ENCODE measurements around the gene VWA5B2. TPM values are rescaled to one million over a fixed set of nuclear protein-coding genes. Genes with fewer than 3 reads are reported as not detected.

VWA5B2 gene
- total RNA-seq, 4 donors from 2014 or later = not detected

DNA sequence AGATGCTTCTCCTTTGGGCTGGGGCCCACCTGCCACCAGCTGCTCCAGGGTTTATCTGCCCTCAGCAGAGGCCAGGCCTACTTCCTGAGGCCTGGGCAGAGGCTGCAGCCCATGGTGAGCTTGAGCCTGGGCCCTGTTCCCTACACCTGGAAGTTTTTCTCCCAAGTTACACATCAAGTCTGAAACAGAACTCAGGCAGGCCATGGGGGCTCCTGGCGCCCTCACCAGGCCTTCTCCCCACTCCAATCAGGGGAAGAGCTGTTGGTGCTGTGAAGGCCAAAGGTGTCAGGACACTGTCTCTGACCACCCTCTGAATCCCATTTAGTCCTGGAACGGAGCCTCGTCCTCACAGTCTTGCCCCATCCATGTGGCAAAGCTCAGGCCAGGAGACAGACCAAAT lies 7.3 kb downstream of the VWA5B2 start:
- Histone ChIP-seq H3K9me3 (no peaks in the 10 kb centered on the region), H3K27ac (no peak overlapping the region), H3K4me1 (no peaks in the 10 kb centered on the region), H3K4me3 (no peak overlapping the region), H3K27me3 (peaks cover 4 to 9% (median 7%) of the 10 kb centered on the region in 3 donors), H3K36me3 (no peaks in the 10 kb centered on the region)
- in situ Hi-C loops (cut with MboI; ENCODE audit: low sequenced_read_pairs in 4 of 4) (loop anchor here in 2 of 4 donors (25.0 kb wide), 2 partner anchors 99 to 349 kb away; partner anchors contain the start of genes EIF2B5 (in 1 of the 2) and PARL (in 1 of the 2)), intact Hi-C loops (cut with DNase I; ENCODE audit: low total_unique reads) (no loop called here)
- DNase-seq (no peak), ATAC-seq (no peak)
- TF ChIP-seq POLR2A (IDR thresholded peaks at IDR 0.05) = no peak
- TF ChIP-seq, protein P1, sequence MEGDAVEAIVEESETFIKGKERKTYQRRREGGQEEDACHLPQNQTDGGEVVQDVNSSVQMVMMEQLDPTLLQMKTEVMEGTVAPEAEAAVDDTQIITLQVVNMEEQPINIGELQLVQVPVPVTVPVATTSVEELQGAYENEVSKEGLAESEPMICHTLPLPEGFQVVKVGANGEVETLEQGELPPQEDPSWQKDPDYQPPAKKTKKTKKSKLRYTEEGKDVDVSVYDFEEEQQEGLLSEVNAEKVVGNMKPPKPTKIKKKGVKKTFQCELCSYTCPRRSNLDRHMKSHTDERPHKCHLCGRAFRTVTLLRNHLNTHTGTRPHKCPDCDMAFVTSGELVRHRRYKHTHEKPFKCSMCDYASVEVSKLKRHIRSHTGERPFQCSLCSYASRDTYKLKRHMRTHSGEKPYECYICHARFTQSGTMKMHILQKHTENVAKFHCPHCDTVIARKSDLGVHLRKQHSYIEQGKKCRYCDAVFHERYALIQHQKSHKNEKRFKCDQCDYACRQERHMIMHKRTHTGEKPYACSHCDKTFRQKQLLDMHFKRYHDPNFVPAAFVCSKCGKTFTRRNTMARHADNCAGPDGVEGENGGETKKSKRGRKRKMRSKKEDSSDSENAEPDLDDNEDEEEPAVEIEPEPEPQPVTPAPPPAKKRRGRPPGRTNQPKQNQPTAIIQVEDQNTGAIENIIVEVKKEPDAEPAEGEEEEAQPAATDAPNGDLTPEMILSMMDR (IDR thresholded peaks at IDR 0.05 in 4 of 5, conservative IDR thresholded peaks at IDR 0.05 in 1 of 5) = no peak

DNA sequence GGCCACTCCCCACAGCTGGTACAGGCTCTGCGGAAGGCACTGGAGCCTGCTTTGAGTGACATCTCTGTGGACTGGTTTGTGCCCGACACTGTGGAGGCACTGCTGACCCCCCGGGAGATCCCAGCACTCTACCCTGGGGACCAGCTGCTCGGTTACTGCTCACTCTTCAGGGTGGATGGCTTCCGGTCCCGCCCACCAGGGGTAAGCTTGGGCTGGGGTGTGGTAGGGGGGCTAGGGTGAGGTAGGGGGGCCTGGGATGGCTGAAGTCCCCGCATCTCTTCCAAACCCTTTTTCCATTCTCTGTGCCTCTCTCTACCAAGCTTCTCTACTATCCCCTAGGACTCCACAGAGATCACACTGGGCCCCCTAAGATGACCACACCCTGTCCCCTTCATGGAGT lies 7.8 kb downstream of the VWA5B2 start:
- TF ChIP-seq, protein P1 (IDR thresholded peaks at IDR 0.05 in 4 of 5, conservative IDR thresholded peaks at IDR 0.05 in 1 of 5) = no peak
- in situ Hi-C loops (cut with MboI; ENCODE audit: low sequenced_read_pairs in 4 of 4) (loop anchor here in 2 of 4 donors (25.0 kb wide), 2 partner anchors 100 to 350 kb away; partner anchors contain the start of genes EIF2B5 (in 1 of the 2) and PARL (in 1 of the 2)), intact Hi-C loops (cut with DNase I; ENCODE audit: low total_unique reads) (no loop called here)
- peaks cover 0 to under 1% of the 10 kb centered on the region in 2 donors for H3K36me3 ChIP-seq
- peaks cover 0 to 3% (median 3%) of the 10 kb centered on the region in 3 donors for H3K27me3 ChIP-seq
- no peaks in the 10 kb centered on the region for H3K9me3 ChIP-seq
- no peak overlapping the region for H3K4me3 ChIP-seq
- ATAC-seq = no peak
- no peak overlapping the region for H3K27ac ChIP-seq
- DNase-seq = no peak
- H3K4me1 ChIP-seq = no peaks in the 10 kb centered on the region

DNA sequence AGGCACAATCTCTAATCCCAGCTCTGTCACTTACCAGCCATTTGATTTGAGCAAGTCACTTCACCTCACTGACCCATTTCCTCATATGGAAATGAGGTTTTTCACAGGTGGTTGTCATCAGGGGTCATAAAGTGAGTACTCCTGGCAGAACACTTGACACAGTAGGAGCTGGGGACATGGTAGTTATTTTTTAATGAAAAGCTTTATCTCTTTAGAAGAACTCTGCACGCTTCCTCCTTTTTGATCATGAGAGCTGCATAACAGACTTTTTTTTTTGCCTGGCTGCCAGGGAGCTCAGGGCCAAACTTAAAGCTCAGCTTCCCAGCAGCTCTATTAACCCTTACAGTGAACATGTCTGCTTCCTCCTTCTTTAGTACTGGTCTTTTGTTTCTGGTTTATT lies 8.4 kb downstream of the VWA5B2 start:
- no peaks in the 10 kb centered on the region for H3K27me3 ChIP-seq
- in situ Hi-C loops (cut with MboI; ENCODE audit: low sequenced_read_pairs in 4 of 4) = loop anchor here in 2 of 4 donors (25.0 kb wide), 2 partner anchors 101 to 351 kb away; partner anchors contain the start of genes EIF2B5 (in 1 of the 2) and PARL (in 1 of the 2)
- no peak for TF ChIP-seq POLR2A (IDR thresholded peaks at IDR 0.05)
- TF ChIP-seq, protein P1 (IDR thresholded peaks at IDR 0.05 in 4 of 5, conservative IDR thresholded peaks at IDR 0.05 in 1 of 5) = no peak

DNA sequence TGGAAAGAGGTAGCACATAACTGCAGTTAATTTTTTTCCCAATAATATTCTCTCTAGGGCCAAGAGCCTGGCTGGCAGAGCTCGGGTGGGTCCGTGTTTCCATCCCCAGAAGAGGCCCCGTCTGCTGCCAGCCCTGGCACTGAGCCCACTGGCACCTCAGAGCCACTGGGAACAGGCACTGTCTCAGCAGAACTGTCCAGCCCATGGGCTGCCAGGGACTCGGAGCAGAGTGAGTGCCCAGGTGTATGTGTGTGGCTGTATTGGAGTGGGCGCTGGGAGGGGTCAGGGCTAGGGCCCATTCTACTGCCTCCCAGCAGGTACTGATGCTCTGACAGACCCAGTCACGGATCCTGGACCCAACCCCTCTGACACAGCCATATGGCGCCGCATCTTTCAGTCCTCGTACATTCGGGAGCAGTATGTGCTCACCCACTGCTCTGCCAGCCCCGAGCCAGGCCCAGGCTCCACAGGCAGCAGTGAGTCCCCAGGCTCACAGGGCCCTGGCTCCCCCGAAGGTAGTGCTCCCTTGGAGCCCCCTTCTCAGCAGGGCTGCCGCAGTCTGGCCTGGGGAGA lies 8.9 kb downstream of the VWA5B2 start:
- Histone ChIP-seq H3K4me3 (no peak overlapping the region), H3K27me3 (no peaks in the 10 kb centered on the region), H3K36me3 (peaks cover 0 to 12% of the 10 kb centered on the region in 2 donors), H3K9me3 (no peaks in the 10 kb centered on the region), H3K27ac (no peak overlapping the region), H3K4me1 (no peaks in the 10 kb centered on the region)
- in situ Hi-C loops (cut with MboI; ENCODE audit: low sequenced_read_pairs in 4 of 4) (loop anchor here in 2 of 4 donors (25.0 kb wide), 2 partner anchors 101 to 351 kb away; partner anchors contain the start of genes EIF2B5 (in 1 of the 2) and PARL (in 1 of the 2)), intact Hi-C loops (cut with DNase I; ENCODE audit: low total_unique reads) (no loop called here)
- ATAC-seq (no peak), DNase-seq (no peak)
- TF ChIP-seq POLR2A (IDR thresholded peaks at IDR 0.05) = no peak
- TF ChIP-seq, protein P1 (IDR thresholded peaks at IDR 0.05 in 4 of 5, conservative IDR thresholded peaks at IDR 0.05 in 1 of 5) = no peak

More for the DNA sequence above, 8.4 kb downstream of the VWA5B2 start:
- Histone ChIP-seq H3K9me3 (no peaks in the 10 kb centered on the region), H3K4me1 (no peaks in the 10 kb centered on the region), H3K4me3 (no peak overlapping the region), H3K27ac (no peak overlapping the region), H3K36me3 (peaks cover 0 to 7% of the 10 kb centered on the region in 2 donors)
- DNase-seq (no peak), ATAC-seq (no peak)
- intact Hi-C loops (cut with DNase I; ENCODE audit: low total_unique reads) = no loop called here

Data from gastrocnemius medialis (tissue), 4 donors.